Testis (tissue), 2 donors: ENCODE results near the gene LY6G5B.

Experiments
- CTCF ChIP-seq, 3 experiments: fragments of 450-650 bp in 2 of 3; fragments of 200-600 bp in 1 of 3; sonication (generic) in 1 of 3; IDR thresholded peaks; one replicate each; pipeline ENCODE4 v1.5.1; 2016 to 2019; ENCODE audit warnings: antibody characterized with exemption in 3 of 3, mild to moderate bottlenecking in 2 of 3, moderate library complexity in 1 of 3
- POLR2A ChIP-seq: fragments of 450-650 bp; IDR thresholded peaks from one replicate; pipeline ENCODE4 v1.6.1; 2017; ENCODE audit warnings: antibody characterized with exemption, mild to moderate bottlenecking, moderate library complexity

DNA sequence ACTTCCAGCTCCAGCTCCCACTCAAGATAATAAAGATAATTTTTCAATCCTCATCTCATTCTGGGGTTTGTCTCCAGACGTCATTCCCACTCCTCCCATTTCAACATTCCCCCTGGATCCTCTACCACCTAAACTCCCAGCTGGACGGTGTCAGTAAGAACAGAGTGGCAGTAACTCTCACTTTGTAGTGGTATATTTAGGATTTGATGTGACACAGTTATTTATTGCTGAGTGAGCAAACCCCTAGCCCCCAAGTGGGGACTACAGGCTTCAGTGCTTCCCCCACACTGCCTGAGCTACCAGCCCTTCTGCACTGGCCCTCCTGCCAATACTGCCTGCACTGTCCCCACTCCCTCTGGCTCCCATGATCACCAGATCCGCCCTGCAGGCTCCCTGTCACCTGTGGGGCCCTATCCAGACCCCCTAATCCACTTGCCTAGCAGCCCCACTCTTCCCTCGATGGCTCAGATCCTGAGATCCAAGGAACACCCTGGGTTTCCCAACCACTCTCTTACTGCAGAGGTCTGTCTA is 11.6 kb upstream of the LY6G5B start:
- TF ChIP-seq POLR2A (no peak), CTCF (IDR thresholded peaks at IDR 0.05) (no peak)
